Measurements from ENCODE around the gene SPRR2D.

GRCh38 chr1:153087652-153088051 lies 46.7 kb upstream of the SPRR2D start:
- TF ChIP-seq CTCF (IDR thresholded peaks at IDR 0.05; ENCODE audit: low read length), result no peak
- no peak for TF ChIP-seq EZH2 (optimal IDR thresholded peaks at IDR 0.05; ENCODE audit: low read depth, low read length)

Measured in MM.1S (cell line).